NCI-H748 (cell line): ENCODE measurements around the gene B2M.

Experiments used
- DNase-seq: peaks from one replicate; lab custom pipeline; 2025; ENCODE audit not compliant: unreplicated experiment; lab: John Stamatoyannopoulos, UW

Gene B2M

GRCh38 chr15:44765036-44765435 lies 53.7 kb downstream of the B2M start:
- no peak for DNase-seq
